ENCODE data around the gene ADGRV1.

The ADGRV1 gene

DNA sequence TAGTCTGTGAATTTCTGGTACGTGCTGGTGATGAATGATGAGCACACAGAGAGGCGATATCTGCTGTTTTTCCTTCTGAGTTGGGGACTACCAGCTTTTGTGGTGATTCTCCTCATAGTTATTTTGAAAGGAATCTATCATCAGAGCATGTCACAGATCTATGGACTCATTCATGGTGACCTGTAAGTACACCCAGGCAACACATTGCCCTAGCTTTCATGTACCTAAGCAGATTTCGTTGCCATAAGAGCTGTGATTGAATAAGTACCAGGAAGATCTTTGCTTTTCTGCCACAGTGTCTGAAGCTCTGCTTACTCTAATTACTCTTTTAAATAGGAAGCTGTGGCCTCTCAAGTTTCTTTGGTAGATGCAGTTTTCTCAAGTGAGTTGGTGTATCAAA lies 426.7 kb downstream of the ADGRV1 start:
- no peak overlapping the region for H3K9ac ChIP-seq (ENCODE audit: insufficient read length, low read depth)
- DNase-seq (ENCODE audit: low read depth, low spot score), result no peak
- H3K9me3 ChIP-seq (ENCODE audit: insufficient read depth, low read length), result no peaks in the 10 kb centered on the region
- no peaks in the 10 kb centered on the region for H3K4me1 ChIP-seq (ENCODE audit: insufficient read depth, insufficient read length)
- no peaks in the 10 kb centered on the region for H3K27me3 ChIP-seq (ENCODE audit: insufficient read depth, insufficient read length)
- no peak overlapping the region for H3K4me3 ChIP-seq (ENCODE audit: insufficient read length, low read depth)
- TF ChIP-seq YY1 (IDR thresholded peaks at IDR 0.05; ENCODE audit: insufficient read depth, insufficient read length), result no peak
- TF ChIP-seq SUZ12 (IDR thresholded peaks at IDR 0.05; ENCODE audit: extremely low read depth, insufficient read depth, insufficient read length), result no peak
- H3K36me3 ChIP-seq (ENCODE audit: insufficient read depth, insufficient read length, low read length), result no peaks in the 10 kb centered on the region

DNA sequence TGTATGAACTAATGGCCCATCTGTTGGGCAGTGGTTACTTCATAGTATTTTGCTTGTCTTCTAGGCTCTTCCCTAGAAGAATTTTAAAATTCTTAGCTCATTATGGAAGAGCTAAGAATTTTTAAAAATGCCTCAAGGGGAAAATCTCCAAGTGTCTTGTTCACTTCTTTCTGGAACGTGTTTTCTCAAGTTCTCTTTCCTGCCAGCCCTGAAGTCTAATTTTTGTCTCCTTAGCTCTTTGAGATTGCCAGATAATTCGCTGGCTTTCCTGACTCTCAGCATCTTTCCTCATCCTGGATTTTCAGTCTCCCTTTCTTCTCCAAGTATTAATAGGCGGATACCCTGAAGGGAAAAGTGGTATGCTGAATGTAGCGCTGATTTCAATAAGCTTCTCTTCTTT lies 429.1 kb downstream of the ADGRV1 start:
- H3K9me3 ChIP-seq (ENCODE audit: insufficient read depth, low read length), result no peaks in the 10 kb centered on the region
- no peaks in the 10 kb centered on the region for H3K4me1 ChIP-seq (ENCODE audit: insufficient read depth, insufficient read length)
- H3K36me3 ChIP-seq (ENCODE audit: insufficient read depth, insufficient read length, low read length), result no peaks in the 10 kb centered on the region
- TF ChIP-seq SUZ12 (IDR thresholded peaks at IDR 0.05; ENCODE audit: extremely low read depth, insufficient read depth, insufficient read length), result no peak
- TF ChIP-seq ZNF274 (IDR thresholded peaks at IDR 0.05; ENCODE audit: low read depth, low read length), result no peak
- H3K4me3 ChIP-seq (ENCODE audit: insufficient read length, low read depth), result no peak overlapping the region
- H3K27me3 ChIP-seq (ENCODE audit: insufficient read depth, insufficient read length), result no peaks in the 10 kb centered on the region
- no peak for DNase-seq (ENCODE audit: low read depth, low spot score)
- no peak overlapping the region for H3K9ac ChIP-seq (ENCODE audit: insufficient read length, low read depth)

DNA sequence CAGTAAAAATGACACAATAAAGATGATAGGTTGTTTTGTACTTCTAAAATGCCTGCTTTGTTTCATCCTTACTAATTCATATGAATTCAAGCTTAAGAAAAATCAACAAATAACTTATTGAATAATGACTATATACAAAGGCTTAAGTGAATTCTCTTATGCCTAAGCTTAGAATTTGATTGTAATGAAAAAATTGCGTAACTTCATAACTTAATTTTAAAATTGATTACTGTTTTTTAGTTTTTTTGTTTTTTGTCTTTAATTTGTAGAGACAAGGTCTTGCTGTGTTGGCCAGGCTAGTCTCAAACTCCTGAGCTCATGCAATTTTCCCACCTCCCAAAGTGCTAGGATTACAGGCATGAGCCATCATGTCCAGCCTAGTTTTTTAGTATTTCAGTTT lies 432.6 kb downstream of the ADGRV1 start:
- Histone ChIP-seq H3K4me3 (ENCODE audit: insufficient read length, low read depth) (no peak overlapping the region), H3K36me3 (ENCODE audit: insufficient read depth, insufficient read length, low read length) (no peaks in the 10 kb centered on the region), H3K27me3 (ENCODE audit: insufficient read depth, insufficient read length) (no peaks in the 10 kb centered on the region), H3K9ac (ENCODE audit: insufficient read length, low read depth) (no peak overlapping the region), H3K9me3 (ENCODE audit: insufficient read depth, low read length) (peaks cover 13% of the 10 kb centered on the region; the same call in 1 of the 2 replicates), H3K4me1 (ENCODE audit: insufficient read depth, insufficient read length) (no peaks in the 10 kb centered on the region)
- no peak for TF ChIP-seq SUZ12 (IDR thresholded peaks at IDR 0.05; ENCODE audit: extremely low read depth, insufficient read depth, insufficient read length)
- no peak for TF ChIP-seq ZNF274 (IDR thresholded peaks at IDR 0.05; ENCODE audit: low read depth, low read length)
- no peak for TF ChIP-seq YY1 (IDR thresholded peaks at IDR 0.05; ENCODE audit: insufficient read depth, insufficient read length)
- no peak for DNase-seq (ENCODE audit: low read depth, low spot score)

DNA sequence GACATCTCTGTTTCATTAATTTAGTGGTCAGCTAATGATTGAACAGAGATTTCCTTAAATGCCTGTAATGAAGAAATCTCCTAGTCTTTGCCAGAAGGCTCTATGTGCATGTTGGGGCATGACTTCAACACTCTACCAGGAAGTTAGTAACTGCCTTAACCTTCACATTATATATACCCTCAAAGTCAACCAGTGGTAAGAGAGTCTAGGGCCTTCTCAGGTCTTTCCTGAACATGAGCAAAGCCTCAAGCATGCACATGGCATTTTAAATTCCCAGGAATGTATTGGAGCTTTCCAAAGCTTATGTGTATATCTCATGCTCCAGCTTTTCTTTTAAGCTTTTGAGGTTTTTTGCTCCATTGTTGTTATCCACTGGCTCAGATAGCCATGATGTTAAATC lies 436.2 kb downstream of the ADGRV1 start:
- no peak for DNase-seq (ENCODE audit: low read depth, low spot score)
- H3K27me3 ChIP-seq (ENCODE audit: insufficient read depth, insufficient read length), result no peaks in the 10 kb centered on the region
- H3K9ac ChIP-seq (ENCODE audit: insufficient read length, low read depth), result no peak overlapping the region
- H3K36me3 ChIP-seq (ENCODE audit: insufficient read depth, insufficient read length, low read length), result no peaks in the 10 kb centered on the region
- peaks cover 18% of the 10 kb centered on the region; the same call in 1 of the 2 replicates for H3K9me3 ChIP-seq (ENCODE audit: insufficient read depth, low read length)
- TF ChIP-seq YY1 (IDR thresholded peaks at IDR 0.05; ENCODE audit: insufficient read depth, insufficient read length) (no peak), SUZ12 (IDR thresholded peaks at IDR 0.05; ENCODE audit: extremely low read depth, insufficient read depth, insufficient read length) (no peak), ZNF274 (IDR thresholded peaks at IDR 0.05; ENCODE audit: low read depth, low read length) (no peak)
- no peaks in the 10 kb centered on the region for H3K4me1 ChIP-seq (ENCODE audit: insufficient read depth, insufficient read length)
- H3K4me3 ChIP-seq (ENCODE audit: insufficient read length, low read depth), result no peak overlapping the region

DNA sequence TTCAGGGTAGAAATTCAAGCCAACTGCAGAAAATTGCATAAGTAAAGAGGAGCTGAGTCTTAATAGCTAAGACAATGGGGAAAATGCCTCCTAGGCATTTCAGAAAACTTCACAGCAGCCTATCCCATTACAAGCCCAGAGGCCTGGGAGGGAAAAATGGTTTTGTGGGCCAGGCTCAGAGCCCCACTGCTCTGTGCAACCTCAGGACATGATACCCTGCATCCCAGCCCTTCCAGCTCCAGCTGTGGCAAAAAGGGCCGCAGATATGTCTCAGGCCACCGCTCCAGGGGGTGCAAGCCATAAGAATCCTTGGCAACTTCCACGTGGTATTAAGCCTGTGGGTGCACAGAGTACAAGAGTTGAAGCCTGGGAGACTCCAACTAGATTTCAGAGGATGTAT lies 437.5 kb downstream of the ADGRV1 start:
- no peaks in the 10 kb centered on the region for H3K36me3 ChIP-seq (ENCODE audit: insufficient read depth, insufficient read length, low read length)
- DNase-seq (ENCODE audit: low read depth, low spot score), result no peak
- H3K9ac ChIP-seq (ENCODE audit: insufficient read length, low read depth), result no peak overlapping the region
- H3K4me1 ChIP-seq (ENCODE audit: insufficient read depth, insufficient read length), result no peaks in the 10 kb centered on the region
- no peaks in the 10 kb centered on the region for H3K27me3 ChIP-seq (ENCODE audit: insufficient read depth, insufficient read length)
- TF ChIP-seq SUZ12 (IDR thresholded peaks at IDR 0.05; ENCODE audit: extremely low read depth, insufficient read depth, insufficient read length), result no peak
- TF ChIP-seq YY1 (IDR thresholded peaks at IDR 0.05; ENCODE audit: insufficient read depth, insufficient read length), result no peak
- TF ChIP-seq ZNF274 (IDR thresholded peaks at IDR 0.05; ENCODE audit: low read depth, low read length), result no peak
- H3K9me3 ChIP-seq (ENCODE audit: insufficient read depth, low read length), result peaks cover 18% of the 10 kb centered on the region; the same call in 1 of the 2 replicates
- H3K4me3 ChIP-seq (ENCODE audit: insufficient read length, low read depth), result no peak overlapping the region

DNA sequence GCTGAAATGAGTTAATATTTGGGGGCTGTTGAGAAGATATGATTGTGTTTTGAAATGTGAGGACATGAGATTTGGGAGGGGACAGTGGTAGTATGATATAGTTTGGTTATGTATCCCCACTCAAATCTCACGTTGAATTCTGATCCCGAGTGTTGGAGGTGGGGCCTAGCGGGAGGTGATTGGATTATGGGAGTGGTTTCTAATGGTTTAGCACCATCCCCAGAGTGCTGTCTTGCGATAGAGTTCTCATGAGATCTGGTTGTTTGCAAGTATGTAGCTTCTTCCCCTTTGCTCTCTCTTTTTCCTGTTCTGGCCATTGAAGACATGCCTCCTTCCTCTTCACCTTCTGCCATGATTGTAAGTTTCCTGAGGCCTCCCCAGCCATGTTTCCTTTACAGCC lies 438.5 kb downstream of the ADGRV1 start:
- Histone ChIP-seq H3K4me1 (ENCODE audit: insufficient read depth, insufficient read length) (no peaks in the 10 kb centered on the region), H3K9ac (ENCODE audit: insufficient read length, low read depth) (no peak overlapping the region), H3K4me3 (ENCODE audit: insufficient read length, low read depth) (no peak overlapping the region), H3K27me3 (ENCODE audit: insufficient read depth, insufficient read length) (no peaks in the 10 kb centered on the region), H3K9me3 (ENCODE audit: insufficient read depth, low read length) (peaks cover 18% of the 10 kb centered on the region; the same call in 1 of the 2 replicates), H3K36me3 (ENCODE audit: insufficient read depth, insufficient read length, low read length) (no peaks in the 10 kb centered on the region)
- TF ChIP-seq ZNF274 (IDR thresholded peaks at IDR 0.05; ENCODE audit: low read depth, low read length), result no peak
- no peak for TF ChIP-seq YY1 (IDR thresholded peaks at IDR 0.05; ENCODE audit: insufficient read depth, insufficient read length)
- no peak for TF ChIP-seq SUZ12 (IDR thresholded peaks at IDR 0.05; ENCODE audit: extremely low read depth, insufficient read depth, insufficient read length)
- no peak for DNase-seq (ENCODE audit: low read depth, low spot score)

DNA sequence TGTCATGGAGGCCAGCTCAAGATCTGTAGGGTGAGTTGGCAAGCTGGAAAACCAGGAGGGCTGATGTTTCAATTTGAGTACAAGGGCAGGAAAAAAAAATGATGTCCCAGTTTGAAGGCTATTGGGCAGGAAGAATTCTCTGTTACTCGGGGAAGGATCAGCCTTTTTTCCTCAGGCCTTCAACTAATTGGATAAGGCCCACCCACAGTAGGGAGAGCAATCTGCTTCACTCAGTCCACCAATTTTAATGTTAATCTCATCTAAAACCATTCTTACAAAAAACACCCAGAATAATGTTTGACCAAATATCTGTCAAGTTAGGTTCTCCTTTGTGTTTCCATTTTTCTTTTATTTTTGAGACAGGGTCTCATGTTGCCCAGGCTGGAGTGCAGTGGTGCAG lies 442.1 kb downstream of the ADGRV1 start:
- no peak for TF ChIP-seq ZNF274 (IDR thresholded peaks at IDR 0.05; ENCODE audit: low read depth, low read length)
- no peak for TF ChIP-seq YY1 (IDR thresholded peaks at IDR 0.05; ENCODE audit: insufficient read depth, insufficient read length)
- no peak for TF ChIP-seq SUZ12 (IDR thresholded peaks at IDR 0.05; ENCODE audit: extremely low read depth, insufficient read depth, insufficient read length)
- Histone ChIP-seq H3K4me3 (ENCODE audit: insufficient read length, low read depth) (no peak overlapping the region), H3K9ac (ENCODE audit: insufficient read length, low read depth) (no peak overlapping the region), H3K36me3 (ENCODE audit: insufficient read depth, insufficient read length, low read length) (no peaks in the 10 kb centered on the region), H3K4me1 (ENCODE audit: insufficient read depth, insufficient read length) (no peaks in the 10 kb centered on the region), H3K9me3 (ENCODE audit: insufficient read depth, low read length) (peaks cover 7% of the 10 kb centered on the region; the same call in 1 of the 2 replicates), H3K27me3 (ENCODE audit: insufficient read depth, insufficient read length) (no peaks in the 10 kb centered on the region)
- DNase-seq (ENCODE audit: low read depth, low spot score), result no peak

DNA sequence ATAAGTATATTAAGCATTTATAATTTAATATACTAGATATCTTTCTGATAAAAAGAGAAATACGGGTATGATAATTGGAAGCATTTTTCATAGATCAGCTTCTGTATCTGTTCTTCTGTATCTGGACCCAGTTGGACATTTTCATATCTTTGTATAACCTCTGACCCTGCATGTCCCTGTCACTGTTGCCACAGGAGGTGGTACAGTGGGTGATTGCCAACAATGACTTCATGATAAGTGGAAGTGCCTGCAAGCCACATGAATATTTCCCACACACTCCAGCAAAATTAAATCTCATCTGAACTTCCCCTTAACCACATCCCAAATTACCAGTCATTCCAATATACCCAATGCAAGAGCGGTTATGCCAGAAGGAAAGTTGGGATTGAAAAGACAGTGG lies 448.1 kb downstream of the ADGRV1 start:
- no peaks in the 10 kb centered on the region for H3K9me3 ChIP-seq (ENCODE audit: insufficient read depth, low read length)
- no peak overlapping the region for H3K9ac ChIP-seq (ENCODE audit: insufficient read length, low read depth)
- DNase-seq (ENCODE audit: low read depth, low spot score), result no peak
- H3K4me3 ChIP-seq (ENCODE audit: insufficient read length, low read depth), result no peak overlapping the region
- no peaks in the 10 kb centered on the region for H3K4me1 ChIP-seq (ENCODE audit: insufficient read depth, insufficient read length)
- no peaks in the 10 kb centered on the region for H3K27me3 ChIP-seq (ENCODE audit: insufficient read depth, insufficient read length)
- no peaks in the 10 kb centered on the region for H3K36me3 ChIP-seq (ENCODE audit: insufficient read depth, insufficient read length, low read length)
- no peak for TF ChIP-seq YY1 (IDR thresholded peaks at IDR 0.05; ENCODE audit: insufficient read depth, insufficient read length)
- TF ChIP-seq SUZ12 (IDR thresholded peaks at IDR 0.05; ENCODE audit: extremely low read depth, insufficient read depth, insufficient read length), result no peak
